AG04450 (cell line): ENCODE data around the gene TADA2B. TPM values are rescaled to one million over a fixed set of nuclear protein-coding genes. Genes with fewer than 3 reads are reported as not detected.

Experiments used
- CTCF ChIA-PET: fragments of 300-600, 350-600 bp; formaldehyde crosslinking; extraction: SDS; loops from one replicate; lab custom pipeline; 2022; ENCODE audit warnings: antibody characterized with exemption, inconsistent platforms; lab: Charles Lee
- POLR2A ChIA-PET: fragments of 350-600 bp; formaldehyde crosslinking; extraction: SDS; loops from one replicate; lab custom pipeline; 2021; ENCODE audit warnings: antibody characterized with exemption, inconsistent platforms; lab: Yijun Ruan, JAX
- DNase-seq: peaks from one replicate; pipeline ENCODE4 v3.0.0-alpha.2; 2011; ENCODE audit warnings: low read depth, low spot score
- H3K27ac ChIP-seq: one replicate; pipeline ENCODE4 v1.5.1; 2012; ENCODE audit warnings: low read depth, low read length, control low read depth
- H3K27me3 ChIP-seq: one replicate; pipeline ENCODE4 v1.6.0; 2012; ENCODE audit warnings: low read length; ENCODE audit not compliant: control insufficient read depth, insufficient read depth
- H3K4me3 ChIP-seq: 2 replicates; pipeline ENCODE4 v1.5.1; 2011; ENCODE audit warnings: mild to moderate bottlenecking, low read depth, low read length, control low read depth
- H3K9me3 ChIP-seq: 2 replicates; pipeline ENCODE4 v1.5.1; 2012; ENCODE audit warnings: low read length; ENCODE audit not compliant: control insufficient read depth, insufficient read depth
- polyA plus RNA-seq: library from polyadenylated mRNA; depleted of rRNA; stranded (reverse); fragments of >200 nt; gene quantifications from 2 replicates; pipeline ENCODE4 v1.2.3, GENCODE V29; 2011
- TF ChIP-seq, protein P1 (sequence below): IDR thresholded peaks from 2 replicates; pipeline ENCODE4 v1.5.1; 2011; ENCODE audit warnings: low read depth, low read length, control low read depth, inconsistent platforms

TADA2B gene
- polyA plus RNA-seq, 1 experiment, result 6.4 TPM

DNA sequence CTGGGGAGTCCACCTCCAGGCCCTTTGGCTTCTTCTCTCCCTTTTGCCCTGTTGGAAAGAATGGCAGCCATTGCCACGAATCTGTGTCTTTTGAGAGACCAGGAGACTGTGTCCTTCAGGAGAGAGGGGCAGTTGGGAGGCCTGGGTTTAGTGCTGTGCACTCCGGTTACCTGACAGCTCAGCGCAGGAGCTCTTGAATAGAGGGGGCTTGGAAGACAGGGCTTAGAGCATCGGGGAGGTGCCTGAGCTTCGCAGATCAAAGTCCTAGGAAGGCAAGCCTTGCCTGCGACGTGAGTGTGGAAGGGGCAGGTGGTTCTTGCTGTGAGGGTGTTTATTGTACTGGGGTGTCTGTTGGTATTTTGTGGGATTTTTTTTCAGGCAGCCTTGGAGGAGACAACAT lies 41.9 kb upstream of the TADA2B start:
- Histone ChIP-seq H3K27me3 (no peaks in the 10 kb centered on the region), H3K4me3 (no peak overlapping the region), H3K9me3 (no peaks in the 10 kb centered on the region), H3K27ac (no peak overlapping the region)
- ChIA-PET POLR2A (no interaction called here), CTCF (no interaction called here)
- DNase-seq, result no peak
- TF ChIP-seq, protein P1, sequence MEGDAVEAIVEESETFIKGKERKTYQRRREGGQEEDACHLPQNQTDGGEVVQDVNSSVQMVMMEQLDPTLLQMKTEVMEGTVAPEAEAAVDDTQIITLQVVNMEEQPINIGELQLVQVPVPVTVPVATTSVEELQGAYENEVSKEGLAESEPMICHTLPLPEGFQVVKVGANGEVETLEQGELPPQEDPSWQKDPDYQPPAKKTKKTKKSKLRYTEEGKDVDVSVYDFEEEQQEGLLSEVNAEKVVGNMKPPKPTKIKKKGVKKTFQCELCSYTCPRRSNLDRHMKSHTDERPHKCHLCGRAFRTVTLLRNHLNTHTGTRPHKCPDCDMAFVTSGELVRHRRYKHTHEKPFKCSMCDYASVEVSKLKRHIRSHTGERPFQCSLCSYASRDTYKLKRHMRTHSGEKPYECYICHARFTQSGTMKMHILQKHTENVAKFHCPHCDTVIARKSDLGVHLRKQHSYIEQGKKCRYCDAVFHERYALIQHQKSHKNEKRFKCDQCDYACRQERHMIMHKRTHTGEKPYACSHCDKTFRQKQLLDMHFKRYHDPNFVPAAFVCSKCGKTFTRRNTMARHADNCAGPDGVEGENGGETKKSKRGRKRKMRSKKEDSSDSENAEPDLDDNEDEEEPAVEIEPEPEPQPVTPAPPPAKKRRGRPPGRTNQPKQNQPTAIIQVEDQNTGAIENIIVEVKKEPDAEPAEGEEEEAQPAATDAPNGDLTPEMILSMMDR, result no peak

DNA sequence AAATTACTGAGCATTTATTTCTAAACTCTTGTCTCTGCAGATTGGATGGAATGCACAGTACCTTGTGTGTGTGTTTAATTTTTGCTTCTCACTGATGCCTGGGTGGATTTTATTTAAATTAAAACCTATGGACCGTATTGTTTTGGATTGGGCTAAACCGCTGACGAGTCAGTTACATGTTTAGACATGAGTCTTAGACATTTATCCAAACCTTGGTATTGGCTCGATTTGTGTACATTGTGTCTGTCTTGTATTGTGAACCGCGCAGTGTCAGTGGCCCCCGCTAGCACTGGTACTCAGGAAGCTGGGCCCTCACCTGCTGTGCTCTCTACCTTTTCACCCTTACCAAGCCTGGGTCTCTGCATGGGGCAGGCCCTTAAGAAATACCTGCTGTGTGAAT lies 40.8 kb upstream of the TADA2B start:
- H3K4me3 ChIP-seq, result no peak overlapping the region
- TF ChIP-seq, protein P1, result no peak
- H3K9me3 ChIP-seq, result no peaks in the 10 kb centered on the region
- no peaks in the 10 kb centered on the region for H3K27me3 ChIP-seq
- POLR2A ChIA-PET, result no interaction called here
- no peak overlapping the region for H3K27ac ChIP-seq
- DNase-seq, result no peak
- CTCF ChIA-PET, result no interaction called here

DNA sequence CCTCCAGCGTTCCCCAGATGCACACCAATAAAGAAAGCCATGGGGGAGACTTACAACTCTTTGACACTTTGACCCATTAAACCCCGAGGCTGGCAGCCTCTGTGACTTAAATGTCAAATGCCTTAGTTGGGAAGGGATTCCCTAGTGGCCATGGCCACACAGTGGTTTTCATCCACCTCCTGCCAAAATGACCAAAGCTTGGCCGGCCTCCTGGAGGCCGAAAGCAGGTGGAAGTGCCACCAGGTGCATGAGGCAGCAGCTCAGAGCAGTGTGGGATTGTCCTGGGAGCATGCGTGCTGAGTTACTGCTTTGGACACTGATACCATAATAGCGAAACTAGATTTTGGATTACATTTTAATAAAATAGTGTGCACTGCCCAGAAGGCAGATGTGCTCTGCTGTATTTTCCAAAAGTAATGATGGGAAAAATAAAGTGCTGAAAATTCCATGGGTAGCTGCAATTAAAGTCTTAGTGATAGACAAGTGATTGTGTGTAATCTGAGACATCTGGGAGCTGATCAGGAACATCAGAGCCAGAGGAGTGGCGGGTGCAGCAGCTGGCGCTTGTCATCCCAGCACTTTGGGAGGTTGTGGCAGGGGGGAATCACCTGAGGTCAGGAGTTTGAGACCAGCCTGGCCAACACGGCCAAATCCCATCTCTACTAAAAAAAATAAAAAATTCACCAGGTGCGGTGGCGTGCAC lies 39.8 kb upstream of the TADA2B start:
- ChIA-PET POLR2A (no interaction called here), CTCF (no interaction called here)
- H3K4me3 ChIP-seq, result no peak overlapping the region
- no peaks in the 10 kb centered on the region for H3K9me3 ChIP-seq
- H3K27me3 ChIP-seq, result no peaks in the 10 kb centered on the region
- TF ChIP-seq, protein P1, result no peak
- DNase-seq, result no peak
- H3K27ac ChIP-seq, result no peak overlapping the region

DNA sequence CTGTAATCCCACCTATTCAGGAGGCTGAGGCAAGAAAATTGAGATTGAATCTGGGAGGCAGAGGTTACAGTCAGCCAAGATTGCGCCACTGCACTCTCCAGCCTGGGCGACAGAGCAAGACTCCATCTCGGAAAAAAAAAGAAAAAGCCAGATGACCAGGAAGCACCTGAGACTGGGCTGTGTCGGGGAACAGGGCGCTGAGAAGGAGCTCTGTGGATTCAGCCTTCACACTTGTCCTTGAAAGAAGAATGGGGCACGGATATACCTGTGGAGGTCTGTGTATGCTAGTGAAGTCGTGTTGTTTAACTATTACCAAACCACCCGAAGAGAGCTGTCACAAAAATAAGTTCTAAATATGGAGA lies 39.3 kb upstream of the TADA2B start:
- no peak for DNase-seq
- Histone ChIP-seq H3K9me3 (no peaks in the 10 kb centered on the region), H3K4me3 (no peak overlapping the region), H3K27ac (no peak overlapping the region), H3K27me3 (no peaks in the 10 kb centered on the region)
- POLR2A ChIA-PET, result interaction anchor here (0.6 kb wide), 1 partner anchor 198 kb away, joined by 3 read pairs; no protein-coding TSS in a partner anchor
- TF ChIP-seq, protein P1, result no peak
- CTCF ChIA-PET, result interaction anchor here (0.6 to 1.0 kb wide), 2 partner anchors 30 to 39 kb away, joined by 3 read pairs; a partner anchor contains a TSS

DNA sequence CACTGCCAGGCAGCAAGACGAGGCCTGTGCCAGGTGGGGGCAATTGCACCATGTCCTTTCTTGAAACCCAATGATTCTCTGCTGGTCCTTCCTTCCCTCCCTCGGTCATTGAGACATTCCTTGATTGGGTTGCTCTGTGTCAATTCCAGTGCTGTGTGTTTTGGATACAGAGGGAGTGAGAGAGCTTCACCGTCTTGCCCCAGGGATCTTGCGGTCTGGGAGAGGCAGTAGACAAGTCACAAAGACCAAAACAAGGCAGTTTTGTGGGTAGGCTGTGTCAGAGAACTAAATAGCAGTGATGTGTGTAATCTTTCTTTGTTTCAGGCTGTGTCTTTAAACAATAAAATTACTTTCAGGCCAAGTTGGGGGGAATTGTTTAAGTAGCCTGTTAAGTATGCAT lies 38.8 kb upstream of the TADA2B start:
- Histone ChIP-seq H3K27ac (no peak overlapping the region), H3K9me3 (no peaks in the 10 kb centered on the region), H3K4me3 (no peak overlapping the region), H3K27me3 (no peaks in the 10 kb centered on the region)
- POLR2A ChIA-PET, result interaction anchor here (0.6 kb wide), 1 partner anchor 198 kb away, joined by 3 read pairs; no protein-coding TSS in a partner anchor
- TF ChIP-seq, protein P1, result no peak
- DNase-seq, result no peak
- CTCF ChIA-PET, result interaction anchor here (0.6 to 1.0 kb wide), 3 partner anchors 30 to 153 kb away, joined by 3 read pairs; a partner anchor contains a TSS
